ENCODE results near the gene SLC26A2.

GRCh38 chr5:149913436-149914419 lies 46.8 kb upstream of the SLC26A2 start:
- TF ChIP-seq CTCF (IDR thresholded peaks at IDR 0.05) = no peak
- no peak for TF ChIP-seq POLR2AphosphoS5 (IDR thresholded peaks at IDR 0.05)
